GM12874 (cell line): ENCODE results near the gene PEX11B.

Source experiments
- TF ChIP-seq, protein P1 (sequence below): IDR thresholded peaks from 2 replicates; pipeline ENCODE4 v1.5.1; 2011; ENCODE audit warnings: low read depth, mild to moderate bottlenecking, control low read depth, low read length, moderate library complexity; ENCODE audit not compliant: insufficient read depth

Gene PEX11B

DNA sequence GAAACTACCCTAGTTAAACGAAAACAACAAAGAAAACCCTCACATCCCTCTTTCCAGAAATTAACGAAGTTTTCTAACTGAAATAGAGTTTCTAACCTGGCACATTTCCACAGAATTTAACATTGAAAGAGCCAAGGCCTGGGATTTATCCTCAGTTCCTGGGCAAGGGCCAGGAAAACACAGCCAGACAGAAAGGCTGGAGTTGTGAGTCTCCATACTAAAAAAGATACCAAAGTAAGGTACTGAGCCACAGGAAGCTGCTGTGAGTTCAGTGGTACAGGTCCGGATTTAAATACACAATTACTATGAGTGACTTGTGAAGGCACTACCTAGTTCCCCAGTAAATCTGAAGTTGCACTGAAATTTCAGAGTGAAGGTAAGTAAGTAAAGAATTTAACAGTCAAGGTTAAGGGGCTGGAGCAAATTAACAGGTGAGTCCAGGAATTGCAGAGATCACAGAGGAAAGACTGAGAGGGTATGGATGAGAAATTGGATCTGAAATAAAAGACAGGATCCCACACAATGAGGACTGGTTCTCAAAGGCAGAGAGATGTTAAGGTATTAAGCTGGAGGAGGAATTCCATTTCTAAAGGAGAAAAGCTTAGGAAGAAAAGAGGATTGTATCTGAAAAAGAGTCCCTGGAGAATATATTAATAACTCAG is 38.4 kb upstream of the PEX11B start:
- TF ChIP-seq, protein P1, sequence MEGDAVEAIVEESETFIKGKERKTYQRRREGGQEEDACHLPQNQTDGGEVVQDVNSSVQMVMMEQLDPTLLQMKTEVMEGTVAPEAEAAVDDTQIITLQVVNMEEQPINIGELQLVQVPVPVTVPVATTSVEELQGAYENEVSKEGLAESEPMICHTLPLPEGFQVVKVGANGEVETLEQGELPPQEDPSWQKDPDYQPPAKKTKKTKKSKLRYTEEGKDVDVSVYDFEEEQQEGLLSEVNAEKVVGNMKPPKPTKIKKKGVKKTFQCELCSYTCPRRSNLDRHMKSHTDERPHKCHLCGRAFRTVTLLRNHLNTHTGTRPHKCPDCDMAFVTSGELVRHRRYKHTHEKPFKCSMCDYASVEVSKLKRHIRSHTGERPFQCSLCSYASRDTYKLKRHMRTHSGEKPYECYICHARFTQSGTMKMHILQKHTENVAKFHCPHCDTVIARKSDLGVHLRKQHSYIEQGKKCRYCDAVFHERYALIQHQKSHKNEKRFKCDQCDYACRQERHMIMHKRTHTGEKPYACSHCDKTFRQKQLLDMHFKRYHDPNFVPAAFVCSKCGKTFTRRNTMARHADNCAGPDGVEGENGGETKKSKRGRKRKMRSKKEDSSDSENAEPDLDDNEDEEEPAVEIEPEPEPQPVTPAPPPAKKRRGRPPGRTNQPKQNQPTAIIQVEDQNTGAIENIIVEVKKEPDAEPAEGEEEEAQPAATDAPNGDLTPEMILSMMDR, result no peak

DNA sequence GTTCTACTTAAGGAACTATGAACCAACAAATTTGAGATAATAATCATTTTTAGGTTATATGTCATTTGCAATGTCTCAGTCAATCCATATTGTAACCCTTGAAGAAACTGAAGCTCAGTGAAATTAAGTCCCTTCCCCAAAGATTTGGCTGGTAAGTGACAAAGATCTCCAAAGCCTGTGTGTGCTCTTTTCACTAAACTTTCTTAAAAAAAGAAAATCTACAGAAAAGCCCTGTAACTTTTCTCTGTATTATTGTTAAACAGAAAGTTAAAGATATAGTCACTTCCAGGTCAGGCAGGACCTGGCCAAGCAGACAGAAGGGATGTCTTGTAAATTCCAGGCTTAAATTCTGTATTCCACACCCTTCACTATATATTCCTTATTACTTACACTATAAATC is 37.8 kb upstream of the PEX11B start:
- TF ChIP-seq, protein P1, result no peak

DNA sequence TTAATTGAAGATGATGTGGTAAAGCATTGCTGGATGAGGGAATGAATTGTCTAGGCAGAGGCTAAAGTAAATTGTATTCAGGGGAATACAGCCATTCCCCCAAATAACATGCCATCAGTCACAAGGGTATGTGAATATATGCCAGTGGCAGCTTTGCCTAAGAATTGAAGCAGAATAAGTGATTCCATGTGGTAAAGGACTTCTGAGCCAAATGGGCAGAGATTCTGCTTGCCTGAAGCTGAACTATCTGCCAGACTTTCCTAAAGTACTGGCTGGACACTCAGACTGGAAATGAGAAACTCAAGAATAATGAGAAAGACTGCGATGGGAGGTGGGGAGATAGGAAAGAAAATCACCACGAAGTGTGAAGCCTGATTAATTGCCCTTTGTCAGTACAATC is 36.9 kb upstream of the PEX11B start:
- TF ChIP-seq, protein P1, result no peak

DNA sequence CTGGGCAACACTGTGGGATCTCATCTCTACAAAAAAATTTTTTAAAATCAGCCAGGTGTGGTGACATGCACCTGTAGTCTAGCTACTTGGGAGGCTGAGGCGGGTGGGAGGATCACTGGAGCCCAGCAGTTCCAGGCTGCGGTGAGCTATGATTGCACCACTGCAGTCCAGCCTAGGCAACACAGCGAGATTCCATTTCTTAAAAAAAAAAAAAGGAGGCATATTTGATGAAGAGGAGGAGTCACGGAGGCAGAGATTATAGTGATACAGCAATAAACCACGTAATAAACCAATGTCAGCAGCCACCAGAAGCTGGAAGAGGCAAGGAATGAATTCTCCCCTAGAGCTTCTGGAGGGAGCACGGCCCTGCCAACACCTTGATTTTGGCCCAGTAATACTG is 35.3 kb upstream of the PEX11B start:
- TF ChIP-seq, protein P1, result no peak

DNA sequence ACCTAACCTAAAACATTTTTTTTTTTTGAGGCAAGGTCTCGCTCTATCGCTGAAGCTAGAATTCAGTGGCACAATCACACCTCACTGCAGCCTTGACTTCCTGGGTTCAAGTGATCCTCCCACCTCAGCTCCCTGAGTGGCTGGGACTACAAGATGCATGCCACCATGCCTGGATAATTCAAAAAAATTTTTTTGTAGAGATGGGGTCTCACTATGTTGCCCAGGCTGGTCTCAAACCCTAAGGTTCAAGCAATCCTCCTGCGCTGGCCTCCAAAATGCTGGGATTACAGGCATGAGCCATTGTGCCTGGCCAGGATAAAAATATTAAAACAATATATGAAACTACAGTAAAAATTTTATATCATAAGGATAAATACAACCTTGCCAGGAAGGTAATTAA is 34.4 kb upstream of the PEX11B start:
- TF ChIP-seq, protein P1, result no peak

DNA sequence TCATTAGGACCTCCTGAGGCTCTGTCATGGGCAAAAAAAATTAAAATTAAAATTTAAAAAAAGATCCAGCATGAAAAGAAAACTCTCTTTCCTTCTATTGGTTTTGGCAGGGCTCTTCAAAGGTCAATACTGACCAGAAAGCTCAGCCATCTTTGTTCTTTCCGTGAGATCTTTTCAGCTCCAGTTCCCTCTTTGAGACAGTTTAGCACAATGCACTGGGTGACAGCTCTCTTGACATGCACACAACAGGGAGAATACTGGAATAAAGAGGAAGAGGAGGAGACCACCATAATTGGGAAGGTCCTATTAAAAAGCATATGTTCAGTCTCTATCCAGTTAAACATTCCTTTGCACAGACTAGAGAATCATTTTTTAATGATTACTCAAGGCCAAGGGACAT is 33.0 kb upstream of the PEX11B start:
- TF ChIP-seq, protein P1, result no peak

DNA sequence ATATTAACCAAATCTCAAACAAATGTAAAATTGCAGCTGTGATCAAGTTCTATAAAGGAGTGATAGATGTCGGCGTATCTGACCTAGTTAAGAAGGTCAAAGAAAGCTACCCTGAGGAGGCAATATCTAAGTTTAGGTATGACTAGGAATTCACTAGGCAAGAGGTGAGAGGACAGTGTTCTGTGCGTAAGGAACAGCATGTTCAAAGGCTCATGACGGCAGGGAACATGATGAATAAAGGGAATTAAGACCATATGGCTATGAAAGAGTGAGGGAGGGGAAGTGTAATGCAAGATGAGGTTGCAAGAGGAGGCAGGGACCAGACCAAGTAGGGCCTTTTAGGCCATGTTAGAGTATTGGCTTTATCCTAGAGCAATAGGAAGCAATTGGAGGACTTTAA is 30.7 kb upstream of the PEX11B start:
- TF ChIP-seq, protein P1, result no peak
